Thoracic aorta (tissue), 2 donors: Measurements from ENCODE around the gene KRTAP4-9. TPM values are rescaled to one million over a fixed set of nuclear protein-coding genes. Genes with fewer than 3 reads are reported as not detected.
"Not testable (repeated sequence)": the region's sequence is repeated elsewhere in the genome, so short reads cannot be mapped to it uniquely, and the experiment has no call there.

Source experiments
- ATAC-seq: fragments of 150-250 bp; one replicate; pipeline ENCODE4 v1.8.0; 2017; ENCODE audit warnings: low read depth; ENCODE audit not compliant: insufficient number of reproducible peaks, low FRiP score
- DNase-seq: peaks from one replicate; pipeline ENCODE4 v3.0.0-alpha.2; 2020; ENCODE audit warnings: low spot score
- H3K27ac ChIP-seq, 2 donors: fragments of 200-600 bp; sonication (generic); 1 replicate in 1 of 2; 2 replicates in 1 of 2; pipeline ENCODE4 v1.5.1; 2016; ENCODE audit warnings: mild to moderate bottlenecking in 2 of 2, moderate library complexity in 2 of 2
- H3K27me3 ChIP-seq: fragments of 200-600 bp; sonication (generic); replicated peaks from 2 replicates; pipeline ENCODE4 v1.6.0; 2016; ENCODE audit warnings: mild to moderate bottlenecking; ENCODE audit not compliant: insufficient read depth
- H3K36me3 ChIP-seq: fragments of 200-600 bp; sonication (generic); one replicate; pipeline ENCODE4 v1.5.1; 2016
- H3K4me1 ChIP-seq, 2 donors: fragments of 200-600 bp; sonication (generic); 1 replicate in 1 of 2; 2 replicates in 1 of 2; pipeline versions ENCODE4 v1.5.1 to v1.6.0; 2016; ENCODE audit warnings: low read depth in 2 of 2, mild to moderate bottlenecking in 1 of 2; ENCODE audit not compliant: control insufficient read depth in 1 of 2
- H3K4me3 ChIP-seq: fragments of 200-600 bp; sonication (generic); 2 replicates; pipeline ENCODE4 v1.5.1; 2016; ENCODE audit warnings: mild to moderate bottlenecking
- H3K9me3 ChIP-seq: fragments of 200-600 bp; sonication (generic); 2 replicates; pipeline ENCODE4 v1.5.1; 2016
- total RNA-seq, 2 donors: library from RNA; depleted of rRNA; stranded (reverse); fragments of >200 nt; gene quantifications; one replicate each; pipeline versions ENCODE4 v1.1.0 to v1.2.3, GENCODE V29; 2016
- TF ChIP-seq, protein P1 (sequence below): fragments of 200-600 bp; sonication (generic); IDR thresholded peaks from one replicate; pipeline ENCODE4 v1.5.1; 2019; ENCODE audit warnings: antibody characterized with exemption

Gene KRTAP4-9
- total RNA-seq, 2 donors from 2014 or later = not detected

DNA sequence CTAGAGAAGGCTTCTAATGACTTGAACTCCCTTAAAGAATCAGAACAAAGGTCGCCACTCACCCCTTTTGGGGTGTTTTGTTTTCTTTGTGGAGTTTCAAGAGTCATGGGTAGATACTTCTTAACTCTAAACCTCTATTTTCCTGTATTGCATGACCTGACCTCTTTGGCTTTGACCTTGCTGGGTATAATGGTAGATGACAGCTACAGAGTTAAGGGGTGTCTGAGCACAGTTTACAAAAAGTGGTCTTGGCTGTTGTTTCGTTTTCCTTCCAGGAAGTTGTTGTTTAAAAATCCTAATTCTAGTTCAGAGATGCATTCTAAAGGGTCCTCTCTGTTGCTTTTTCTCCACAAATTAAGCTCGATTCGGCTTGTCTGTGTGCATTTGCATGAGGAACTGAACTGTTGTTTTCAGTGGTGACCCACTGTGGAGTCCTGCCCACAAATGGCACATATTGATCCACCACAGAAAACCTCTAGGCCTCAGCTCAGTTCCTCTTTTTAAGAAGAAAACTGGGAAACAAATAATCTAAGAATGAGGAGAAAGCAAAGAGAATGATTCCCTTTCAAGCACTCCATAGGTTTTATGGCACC lies 16.3 kb upstream of the KRTAP4-9 start:
- not testable (repeated sequence) for H3K4me1 ChIP-seq, DNase-seq, H3K36me3 ChIP-seq, H3K4me3 ChIP-seq, H3K27me3 ChIP-seq, H3K9me3 ChIP-seq, H3K27ac ChIP-seq, ATAC-seq

DNA sequence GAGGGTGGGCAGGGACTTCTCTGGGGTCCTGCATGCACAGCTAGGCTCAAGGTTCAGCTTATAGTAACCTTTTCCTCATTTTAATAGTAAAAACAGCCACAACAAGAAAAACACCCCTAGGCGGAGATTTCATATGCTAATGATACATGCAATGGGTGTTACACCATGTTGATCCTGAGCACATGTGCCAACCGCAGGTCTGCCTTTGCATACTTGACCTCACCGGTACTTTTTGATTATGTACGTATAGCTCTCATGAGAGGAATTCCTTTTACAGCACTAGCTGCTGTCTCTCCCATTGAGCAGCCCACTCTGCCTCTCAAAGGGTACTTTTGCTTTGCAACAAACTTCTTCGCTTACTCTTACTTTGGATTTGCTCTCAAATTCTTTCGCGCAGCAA lies 9.1 kb upstream of the KRTAP4-9 start:
- H3K27ac ChIP-seq = no peak overlapping the region
- no peaks in the 10 kb centered on the region for H3K36me3 ChIP-seq
- TF ChIP-seq, protein P1, sequence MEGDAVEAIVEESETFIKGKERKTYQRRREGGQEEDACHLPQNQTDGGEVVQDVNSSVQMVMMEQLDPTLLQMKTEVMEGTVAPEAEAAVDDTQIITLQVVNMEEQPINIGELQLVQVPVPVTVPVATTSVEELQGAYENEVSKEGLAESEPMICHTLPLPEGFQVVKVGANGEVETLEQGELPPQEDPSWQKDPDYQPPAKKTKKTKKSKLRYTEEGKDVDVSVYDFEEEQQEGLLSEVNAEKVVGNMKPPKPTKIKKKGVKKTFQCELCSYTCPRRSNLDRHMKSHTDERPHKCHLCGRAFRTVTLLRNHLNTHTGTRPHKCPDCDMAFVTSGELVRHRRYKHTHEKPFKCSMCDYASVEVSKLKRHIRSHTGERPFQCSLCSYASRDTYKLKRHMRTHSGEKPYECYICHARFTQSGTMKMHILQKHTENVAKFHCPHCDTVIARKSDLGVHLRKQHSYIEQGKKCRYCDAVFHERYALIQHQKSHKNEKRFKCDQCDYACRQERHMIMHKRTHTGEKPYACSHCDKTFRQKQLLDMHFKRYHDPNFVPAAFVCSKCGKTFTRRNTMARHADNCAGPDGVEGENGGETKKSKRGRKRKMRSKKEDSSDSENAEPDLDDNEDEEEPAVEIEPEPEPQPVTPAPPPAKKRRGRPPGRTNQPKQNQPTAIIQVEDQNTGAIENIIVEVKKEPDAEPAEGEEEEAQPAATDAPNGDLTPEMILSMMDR = no peak
- H3K4me3 ChIP-seq = no peak overlapping the region
- no peaks in the 10 kb centered on the region for H3K9me3 ChIP-seq
- no peak for ATAC-seq
- no peaks in the 10 kb centered on the region for H3K4me1 ChIP-seq
- no peaks in the 10 kb centered on the region for H3K27me3 ChIP-seq
- DNase-seq = no peak

DNA sequence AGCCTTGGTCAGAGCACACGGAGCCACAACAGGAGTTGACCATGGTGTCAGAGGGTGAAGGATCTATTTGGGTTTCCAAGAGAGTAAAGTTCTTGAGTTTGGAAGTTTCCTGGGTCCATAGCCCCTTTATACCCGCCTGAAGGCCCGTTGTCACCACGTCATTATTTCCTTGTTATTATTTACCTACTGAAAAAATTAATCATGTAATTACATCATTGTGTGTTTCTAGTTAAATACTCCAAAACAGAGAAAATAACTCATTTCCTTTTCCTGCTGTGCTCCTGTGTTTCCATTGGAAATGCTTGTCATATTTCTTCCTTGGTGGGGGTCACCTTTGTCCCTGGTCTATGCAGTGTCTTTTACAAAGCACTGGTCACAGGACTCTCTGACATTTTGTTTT lies 7.1 kb upstream of the KRTAP4-9 start, which contains the start of gene KRTAP4-8:
KRTAP4-8 (minus strand) TSS at position 101 of the 400 bp plus-strand sequence; CDS start at position 43, 58 bp downstream.
- H3K27me3 ChIP-seq = no peaks in the 10 kb centered on the region
- H3K4me3 ChIP-seq = no peak within 1 kb of the TSS
- no peaks in the 10 kb centered on the region for H3K9me3 ChIP-seq
- no peaks in the 10 kb centered on the region for H3K4me1 ChIP-seq
- no peak within 1 kb of the TSS for H3K27ac ChIP-seq
- no peaks in the 10 kb centered on the region for H3K36me3 ChIP-seq
- ATAC-seq (no peak), DNase-seq (no peak)
- TF ChIP-seq, protein P1 = no peak

DNA sequence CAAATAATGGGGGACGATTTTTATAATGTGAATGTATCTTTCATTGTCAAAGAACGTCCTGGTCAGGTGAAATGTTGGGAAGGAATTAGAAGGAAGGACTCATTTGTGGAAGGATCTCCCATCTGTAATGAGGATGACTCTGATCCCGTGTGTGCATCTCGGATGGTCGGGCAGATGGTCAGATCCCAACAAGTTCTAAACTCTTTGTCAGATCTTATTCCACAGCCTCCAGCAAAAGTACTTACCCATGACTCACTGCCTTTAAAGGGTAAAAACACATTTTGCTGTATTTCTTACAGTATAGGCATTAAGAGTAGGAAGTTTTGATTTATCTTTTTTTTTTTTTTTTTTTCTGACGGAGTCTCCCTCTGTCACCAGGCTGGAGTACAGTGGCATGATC lies 6.7 kb upstream of the KRTAP4-9 start:
- no peak overlapping the region for H3K4me3 ChIP-seq
- no peak for DNase-seq
- no peaks in the 10 kb centered on the region for H3K4me1 ChIP-seq
- no peaks in the 10 kb centered on the region for H3K27me3 ChIP-seq
- no peak overlapping the region for H3K27ac ChIP-seq
- ATAC-seq = no peak
- no peaks in the 10 kb centered on the region for H3K36me3 ChIP-seq
- TF ChIP-seq, protein P1 = no peak
- H3K9me3 ChIP-seq = no peaks in the 10 kb centered on the region

- H3K36me3 ChIP-seq, H3K27me3 ChIP-seq, H3K9me3 ChIP-seq, H3K4me1 ChIP-seq, DNase-seq, H3K4me3 ChIP-seq, ATAC-seq, H3K27ac ChIP-seq: not testable (repeated sequence)
Measured at GRCh38 chr17:41099682-41100480, 5.3 kb upstream of the KRTAP4-9 start.

- no peak for ATAC-seq
- H3K4me3 ChIP-seq = no peak within 1 kb of the TSS
- no peaks in the 10 kb centered on the region for H3K4me1 ChIP-seq
- H3K9me3 ChIP-seq = no peaks in the 10 kb centered on the region
- H3K27ac ChIP-seq = no peak within 1 kb of the TSS
- no peaks in the 10 kb centered on the region for H3K36me3 ChIP-seq
- no peak for DNase-seq
- TF ChIP-seq, protein P1 = no peak
- H3K27me3 ChIP-seq = no peaks in the 10 kb centered on the region
Measured at GRCh38 chr17:41101586-41102259, 3.5 kb upstream of the KRTAP4-9 start, which contains the start of gene KRTAP4-16. TSS of gene KRTAP4-16 (minus strand) at chr17:41102209. CDS start at chr17:41102209, 0 bp downstream.
